Left lung (tissue), 14 donors: ENCODE results near the gene EPB41L5. TPM values are rescaled to one million over a fixed set of nuclear protein-coding genes. Genes with fewer than 3 reads are reported as not detected.

Source experiments
- ATAC-seq: fragments of 200-7000 bp; cut with Tn5 transposase; one replicate; pipeline ENCODE4 v1.9.1; 2020; ENCODE audit warnings: moderate library complexity
- DNase-seq, 4 donors: peaks; one replicate each; pipeline ENCODE4 v3.0.0-alpha.2; 2013 to 2020
- H3K27ac ChIP-seq, 2 donors: fragments of 200-600 bp; sonication (generic) in 1 of 2; one replicate each; pipeline versions ENCODE4 v1.5.0 to v1.8.0; 2020 to 2021
- H3K27me3 ChIP-seq, 2 donors: fragments of 200-600 bp; sonication (generic) in 1 of 2; one replicate each; pipeline versions ENCODE4 v1.5.0 to v1.8.0; 2020 to 2021
- H3K36me3 ChIP-seq, 2 donors: fragments of 200-600 bp; sonication (generic) in 1 of 2; one replicate each; pipeline versions ENCODE4 v1.5.0 to v1.8.0; 2020 to 2021
- H3K4me1 ChIP-seq, 2 donors: fragments of 200-600 bp; one replicate each; pipeline ENCODE4 v1.8.0; 2021
- H3K4me3 ChIP-seq, 2 donors: fragments of 200-600 bp; sonication (generic) in 1 of 2; one replicate each; pipeline versions ENCODE4 v1.5.0 to v1.8.0; 2020 to 2021; ENCODE audit warnings: mild to moderate bottlenecking in 1 of 2
- H3K9me3 ChIP-seq, 2 donors: fragments of 200-600 bp; sonication (generic) in 1 of 2; one replicate each; pipeline versions ENCODE4 v1.5.0 to v1.8.0; 2020 to 2021
- intact Hi-C, 2 donors: fragments of 100-400 bp; cut with DNase I; formaldehyde crosslinking; loops; one replicate each; pipeline versions ENCODE4 v1.11.2 to v1.14.2; 2022
- long read RNA-seq, 12 donors: library from polyadenylated mRNA in 2 of 12; unstranded in 2 of 12; transcript quantifications; one replicate each; pipeline ENCODE4 v2.0.0 and lab custom pipeline, GENCODE V29; 2019 to 2026
- polyA plus RNA-seq, 6 donors: library from polyadenylated mRNA; unstranded; fragments of 120-200 nt; gene quantifications; one replicate each; pipeline ENCODE4 v1.2.1, GENCODE V29; 2013; ENCODE audit not compliant: insufficient read length in 6 of 6
- total RNA-seq, 2 donors: library from RNA; stranded (reverse); fragmentation: NEBNext Ultra II Directional; extraction: Animal tissue kit (Norgen Biotek cat#: 25700); gene quantifications; one replicate each; pipeline ENCODE4 v1.2.1, GENCODE V29; 2021
- TF ChIP-seq, protein P1 (sequence below), 2 donors: fragments of 200-600 bp; sonication (generic) in 1 of 2; IDR thresholded peaks; one replicate each; pipeline versions ENCODE4 v1.5.0 to v1.8.0; 2021; ENCODE audit warnings: antibody characterized with exemption in 2 of 2
- donor health status: DM: no; HTN: yes; CAD: no.
- donor health status: DM: no; HTN: no; CAD: no.

The EPB41L5 gene
- 10 to 100 TPM; 36.2 to 53.8 TPM for total RNA-seq
- polyA plus RNA-seq = 10 to 100 TPM; 36.0 to 43.0 (median 38.9) TPM
- long read RNA-seq, donor 1, partial matches to known transcripts = 5 of 7 reads
- long read RNA-seq, donor 1, other reads (novel, unspliced or antisense) = 0 of 7 reads
- long read RNA-seq, donor 2, partial matches to known transcripts = 0 of 1 reads
- long read RNA-seq, donor 2, other reads (novel, unspliced or antisense) = 0 of 1 reads
- long read RNA-seq, donor 3, full-length matches to known transcripts = 5 of 5 reads
- long read RNA-seq, donor 3, partial matches to known transcripts = 0 of 5 reads
- long read RNA-seq, donor 3, other reads (novel, unspliced or antisense) = 0 of 5 reads
- long read RNA-seq, donor 4, partial matches to known transcripts = 4 of 5 reads
- long read RNA-seq, donor 4, other reads (novel, unspliced or antisense) = 0 of 5 reads
- long read RNA-seq, donor 5, partial matches to known transcripts = 0 of 3 reads
- long read RNA-seq, donor 5, other reads (novel, unspliced or antisense) = 0 of 3 reads
- long read RNA-seq, donor 6, partial matches to known transcripts = 0 of 2 reads
- long read RNA-seq, donor 6, other reads (novel, unspliced or antisense) = 0 of 2 reads
- long read RNA-seq, donor 7 = 0 reads
- long read RNA-seq, donor 8, full-length matches to known transcripts = 5 of 12 reads
- long read RNA-seq, donor 8, partial matches to known transcripts = 7 of 12 reads
- long read RNA-seq, donor 8, other reads (novel, unspliced or antisense) = 0 of 12 reads
- long read RNA-seq, donor 9 = 0 reads
- long read RNA-seq, donor 10, partial matches to known transcripts = 1 of 1 reads
- long read RNA-seq, donor 10, other reads (novel, unspliced or antisense) = 0 of 1 reads
- long read RNA-seq, donor 11, full-length matches to known transcripts = 1 of 1 reads
- long read RNA-seq, donor 11, partial matches to known transcripts = 0 of 1 reads
- long read RNA-seq, donor 11, other reads (novel, unspliced or antisense) = 0 of 1 reads
- long read RNA-seq, donor 12, partial matches to known transcripts = 5 of 5 reads
- long read RNA-seq, donor 12, other reads (novel, unspliced or antisense) = 0 of 5 reads

GRCh38 chr2:120012771-120013596, at the start of gene EPB41L5:
EPB41L5 (plus strand) TSS chr2:120013077; CDS start chr2:120019085, 6,008 bp downstream.
- DNase-seq (peak; percentile 93 to 99 (median 96)), ATAC-seq (peak; percentile 97)
- no peaks in the 10 kb centered on the region for H3K9me3 ChIP-seq
- intact Hi-C loops = no loop called here
- H3K27ac ChIP-seq = peak within 1 kb of the TSS; percentile 85 to 88
- peaks cover 0 to 5% of the 10 kb centered on the region in 2 donors for H3K4me1 ChIP-seq
- H3K36me3 ChIP-seq = no peaks in the 10 kb centered on the region
- peak within 1 kb of the TSS; percentile 87 to 93 for H3K4me3 ChIP-seq
- TF ChIP-seq, protein P1, sequence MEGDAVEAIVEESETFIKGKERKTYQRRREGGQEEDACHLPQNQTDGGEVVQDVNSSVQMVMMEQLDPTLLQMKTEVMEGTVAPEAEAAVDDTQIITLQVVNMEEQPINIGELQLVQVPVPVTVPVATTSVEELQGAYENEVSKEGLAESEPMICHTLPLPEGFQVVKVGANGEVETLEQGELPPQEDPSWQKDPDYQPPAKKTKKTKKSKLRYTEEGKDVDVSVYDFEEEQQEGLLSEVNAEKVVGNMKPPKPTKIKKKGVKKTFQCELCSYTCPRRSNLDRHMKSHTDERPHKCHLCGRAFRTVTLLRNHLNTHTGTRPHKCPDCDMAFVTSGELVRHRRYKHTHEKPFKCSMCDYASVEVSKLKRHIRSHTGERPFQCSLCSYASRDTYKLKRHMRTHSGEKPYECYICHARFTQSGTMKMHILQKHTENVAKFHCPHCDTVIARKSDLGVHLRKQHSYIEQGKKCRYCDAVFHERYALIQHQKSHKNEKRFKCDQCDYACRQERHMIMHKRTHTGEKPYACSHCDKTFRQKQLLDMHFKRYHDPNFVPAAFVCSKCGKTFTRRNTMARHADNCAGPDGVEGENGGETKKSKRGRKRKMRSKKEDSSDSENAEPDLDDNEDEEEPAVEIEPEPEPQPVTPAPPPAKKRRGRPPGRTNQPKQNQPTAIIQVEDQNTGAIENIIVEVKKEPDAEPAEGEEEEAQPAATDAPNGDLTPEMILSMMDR (IDR thresholded peaks at IDR 0.05) = no peak
- peaks cover 0 to 16% of the 10 kb centered on the region in 2 donors for H3K27me3 ChIP-seq

GRCh38 chr2:119981896-119982295, 31.0 kb upstream of the EPB41L5 start:
- no peaks in the 10 kb centered on the region for H3K27me3 ChIP-seq

DNA sequence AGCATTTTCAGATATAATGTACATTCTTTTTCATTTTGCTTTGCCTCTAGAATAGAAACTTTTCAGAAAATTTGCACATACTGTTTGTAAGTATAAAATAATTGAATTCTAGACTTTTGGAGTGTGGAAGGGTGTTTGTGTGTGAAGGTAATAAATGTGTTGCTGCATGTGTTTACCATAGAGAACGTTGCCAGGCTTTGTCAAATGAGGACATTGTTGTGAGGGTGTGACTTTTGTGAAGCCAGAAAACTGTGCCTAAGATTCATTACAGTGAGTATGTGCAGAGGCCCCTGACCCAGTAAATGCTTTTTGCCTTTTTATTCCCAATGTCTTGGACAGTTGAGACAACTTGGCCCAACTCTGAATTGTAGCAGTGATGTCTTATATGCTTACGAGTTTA, 30.4 kb upstream of the EPB41L5 start:
- H3K36me3 ChIP-seq = peaks cover 0 to 5% of the 10 kb centered on the region in 2 donors
- TF ChIP-seq, protein P1 (IDR thresholded peaks at IDR 0.05) = no peak

More at GRCh38 chr2:119981896-119982295, 31.0 kb upstream of the EPB41L5 start:
- ATAC-seq (no peak), DNase-seq (no peak)
- Histone ChIP-seq H3K4me3 (no peak overlapping the region), H3K36me3 (peaks cover 0 to 11% of the 10 kb centered on the region in 2 donors), H3K9me3 (no peaks in the 10 kb centered on the region), H3K27ac (no peak overlapping the region), H3K4me1 (no peaks in the 10 kb centered on the region)
- intact Hi-C loops = no loop called here
- TF ChIP-seq, protein P1 (IDR thresholded peaks at IDR 0.05) = no peak

GRCh38 chr2:119983108-119983507, 29.8 kb upstream of the EPB41L5 start:
- Histone ChIP-seq H3K27ac (no peak overlapping the region), H3K9me3 (no peaks in the 10 kb centered on the region), H3K4me1 (no peaks in the 10 kb centered on the region), H3K36me3 (no peaks in the 10 kb centered on the region), H3K27me3 (no peaks in the 10 kb centered on the region), H3K4me3 (no peak overlapping the region)
- no peak for DNase-seq
- TF ChIP-seq, protein P1 (IDR thresholded peaks at IDR 0.05) = no peak
- ATAC-seq = no peak
- intact Hi-C loops = no loop called here

More for the DNA sequence above, 30.4 kb upstream of the EPB41L5 start:
- Histone ChIP-seq H3K27ac (no peak overlapping the region), H3K4me1 (no peaks in the 10 kb centered on the region), H3K4me3 (no peak overlapping the region), H3K9me3 (no peaks in the 10 kb centered on the region), H3K27me3 (no peaks in the 10 kb centered on the region)
- ATAC-seq = no peak
- no peak for DNase-seq
- intact Hi-C loops = no loop called here
